HG03432 (cell line): ENCODE measurements around the gene MBD4.

Experiments used
- ATAC-seq: cut with Tn5 transposase; IDR thresholded peaks from one replicate; pipeline ENCODE4 v1.9.1; 2021; ENCODE audit warnings: mild to moderate bottlenecking, moderate library complexity; ENCODE audit not compliant: unreplicated experiment

The MBD4 gene

DNA sequence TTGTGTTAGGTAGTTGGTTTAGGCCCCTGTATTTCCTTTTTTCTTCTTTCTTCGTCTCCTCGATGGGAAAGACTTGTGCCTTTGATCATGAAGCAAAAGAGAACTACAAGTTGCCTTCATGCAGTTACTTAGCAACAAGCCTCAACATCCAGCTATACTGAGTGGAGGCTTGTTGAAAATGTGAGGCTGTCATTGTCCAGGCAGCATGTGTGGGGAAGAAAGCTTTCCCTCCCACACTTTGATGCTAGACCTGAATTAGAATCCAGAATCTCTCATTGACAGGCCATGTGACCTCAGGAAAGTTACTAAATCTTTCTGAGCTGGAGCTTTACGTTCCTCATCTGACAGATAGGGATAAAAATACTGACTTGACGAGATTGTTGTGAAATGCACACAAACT is 24.0 kb upstream of the MBD4 start:
- no peak for ATAC-seq

DNA sequence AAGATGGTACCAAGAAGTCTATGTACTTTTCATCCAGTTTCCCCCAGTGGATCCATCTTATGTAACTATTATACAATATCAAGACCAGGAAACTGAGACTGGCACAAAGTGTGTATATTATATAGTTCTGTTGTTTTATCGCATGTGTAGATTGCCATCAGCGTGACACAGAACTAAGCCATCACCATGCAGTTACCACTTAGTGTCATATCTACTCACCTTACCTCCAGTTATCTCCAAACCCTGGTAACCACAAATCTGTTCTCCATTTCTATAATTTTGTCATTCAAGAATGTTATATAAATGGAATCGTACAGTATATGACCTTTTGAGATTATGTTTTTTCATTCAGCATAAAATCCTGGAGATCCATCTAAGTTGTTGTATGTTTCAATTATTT is 23.3 kb upstream of the MBD4 start:
- ATAC-seq = no peak

DNA sequence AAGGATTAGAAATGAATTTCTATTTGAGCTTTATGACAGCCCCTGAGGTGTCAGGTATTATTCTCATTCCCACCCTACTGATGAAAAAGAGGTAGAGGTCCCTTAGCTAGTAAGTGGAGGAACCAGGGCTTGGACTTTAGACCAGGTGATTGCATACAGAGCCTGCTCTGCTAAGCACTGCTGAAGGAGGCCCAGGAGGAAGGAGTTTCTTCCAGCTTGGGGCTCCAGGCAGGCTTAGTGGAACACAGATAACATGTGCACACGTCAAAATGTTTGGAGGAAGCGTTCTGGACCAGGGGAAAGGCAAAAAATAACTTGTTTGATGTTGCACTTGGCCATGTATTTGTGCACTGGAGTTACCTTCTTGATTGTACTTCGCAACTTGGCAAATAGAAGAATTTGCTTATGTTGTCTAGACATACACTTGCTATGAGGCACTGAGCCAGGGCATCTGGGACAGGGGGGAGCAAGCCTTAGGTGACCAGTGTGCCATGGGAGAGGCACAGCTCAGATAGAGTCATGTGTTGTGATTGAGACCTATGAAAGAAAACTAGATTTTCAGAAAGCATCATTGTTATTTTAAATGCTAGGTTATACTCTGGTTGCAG is 22.7 kb upstream of the MBD4 start:
- ATAC-seq = no peak

DNA sequence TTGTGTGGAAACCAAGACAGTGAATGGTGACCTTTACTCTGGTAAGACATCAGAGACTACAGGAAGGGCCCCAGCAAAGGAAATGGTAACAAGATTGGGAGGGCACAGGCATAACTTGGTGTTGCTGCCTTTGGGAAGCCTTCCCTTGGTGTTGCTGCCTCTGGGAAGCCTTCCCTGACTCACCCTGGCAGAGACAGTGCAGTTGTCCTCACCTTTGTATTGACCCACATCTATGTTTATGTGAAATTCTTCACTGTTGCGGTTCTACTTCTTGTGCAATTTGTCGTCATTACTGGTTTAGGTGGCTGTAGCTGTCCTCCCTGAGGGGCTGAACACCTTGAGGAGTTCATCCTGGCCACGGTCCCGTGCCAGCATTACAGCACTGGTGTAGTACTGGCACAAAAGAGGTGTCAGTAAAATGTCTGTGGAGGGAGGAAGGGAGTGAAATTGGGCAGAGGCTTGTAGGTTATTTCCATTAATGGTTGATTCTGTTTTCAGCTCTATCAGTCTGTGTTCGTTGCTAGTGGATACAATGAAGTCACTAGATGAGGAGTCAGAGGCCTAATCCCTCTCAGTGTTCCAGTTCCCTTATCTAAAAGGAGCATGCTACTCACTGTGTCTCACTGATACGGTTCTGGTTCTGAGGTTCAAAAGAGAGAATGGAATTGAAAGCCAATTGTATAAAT is 21.9 kb upstream of the MBD4 start:
- no peak for ATAC-seq

DNA sequence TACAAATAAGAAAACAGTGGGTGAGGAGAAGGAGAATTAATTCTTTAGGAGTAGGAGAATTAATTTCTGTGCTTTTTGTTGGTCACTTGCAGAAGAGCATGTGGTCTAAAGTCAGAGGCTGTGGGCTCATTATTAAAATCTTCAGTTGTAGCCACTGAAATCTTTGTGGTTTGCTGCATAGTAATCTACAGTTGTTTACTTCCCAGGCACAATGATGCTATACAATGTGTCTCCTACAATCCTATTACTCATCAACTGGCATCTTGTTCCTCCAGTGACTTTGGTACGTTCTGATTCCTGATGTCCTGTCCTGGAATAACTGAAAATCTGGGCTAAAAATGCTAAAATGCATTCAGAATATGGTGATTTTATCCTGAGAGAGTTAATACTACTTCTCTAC is 21.3 kb upstream of the MBD4 start:
- ATAC-seq = no peak

DNA sequence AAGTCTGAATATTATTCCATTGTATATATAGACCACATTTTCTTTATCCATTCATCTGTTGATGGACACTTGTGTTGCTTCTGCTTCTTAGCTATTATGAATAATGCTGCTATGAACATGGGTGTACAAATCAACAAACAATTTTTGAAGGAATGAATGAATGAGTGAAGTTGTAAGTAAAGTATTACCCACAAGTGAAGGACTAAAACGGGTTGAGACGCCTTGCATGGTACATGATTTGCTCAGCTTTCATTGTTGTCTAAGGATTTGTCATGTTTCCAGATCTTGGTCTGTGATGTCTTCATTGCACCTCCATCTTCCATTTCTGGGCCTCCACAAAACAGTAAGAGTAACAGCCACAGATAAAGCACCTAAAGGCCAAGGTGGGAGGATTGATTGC is 20.8 kb upstream of the MBD4 start:
- no peak for ATAC-seq

DNA sequence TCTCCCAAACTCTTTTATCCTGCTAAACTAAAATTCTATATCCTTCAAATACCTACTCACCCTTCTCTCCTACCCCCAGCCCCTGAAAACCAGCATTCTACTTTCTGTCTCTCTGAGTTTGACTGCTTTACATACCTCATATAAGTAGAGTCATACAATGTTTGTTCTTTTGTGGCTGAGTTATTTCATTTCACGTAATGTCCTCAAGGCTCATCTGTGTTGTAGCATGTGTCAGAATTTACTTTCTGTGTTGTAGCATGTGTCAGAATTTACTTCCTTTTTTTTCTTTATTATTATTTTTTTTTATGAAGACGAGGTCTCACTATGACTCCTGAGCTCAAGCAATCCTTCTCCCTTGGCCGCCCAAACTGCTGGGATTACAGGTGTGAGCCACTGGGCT is 20.4 kb upstream of the MBD4 start:
- ATAC-seq = no peak

DNA sequence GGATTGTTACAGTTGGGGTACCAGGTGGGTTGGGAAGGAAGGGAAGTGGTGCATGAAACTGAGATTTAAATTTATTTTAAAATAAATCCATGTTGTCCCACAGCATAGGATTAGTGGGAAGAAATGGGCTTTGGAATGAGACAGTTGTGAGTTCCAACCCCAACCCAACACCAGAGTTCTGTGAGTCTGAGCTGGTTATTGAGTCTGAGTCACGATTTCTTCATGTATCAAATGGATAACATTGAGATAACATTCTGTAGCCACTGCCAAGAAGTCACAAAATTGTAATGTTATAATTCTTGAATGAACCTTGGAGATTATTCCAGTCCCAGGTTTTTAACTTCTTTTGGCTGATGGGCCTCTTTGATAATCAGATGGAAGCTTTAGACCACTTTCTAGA is 14.0 kb upstream of the MBD4 start:
- ATAC-seq = no peak

DNA sequence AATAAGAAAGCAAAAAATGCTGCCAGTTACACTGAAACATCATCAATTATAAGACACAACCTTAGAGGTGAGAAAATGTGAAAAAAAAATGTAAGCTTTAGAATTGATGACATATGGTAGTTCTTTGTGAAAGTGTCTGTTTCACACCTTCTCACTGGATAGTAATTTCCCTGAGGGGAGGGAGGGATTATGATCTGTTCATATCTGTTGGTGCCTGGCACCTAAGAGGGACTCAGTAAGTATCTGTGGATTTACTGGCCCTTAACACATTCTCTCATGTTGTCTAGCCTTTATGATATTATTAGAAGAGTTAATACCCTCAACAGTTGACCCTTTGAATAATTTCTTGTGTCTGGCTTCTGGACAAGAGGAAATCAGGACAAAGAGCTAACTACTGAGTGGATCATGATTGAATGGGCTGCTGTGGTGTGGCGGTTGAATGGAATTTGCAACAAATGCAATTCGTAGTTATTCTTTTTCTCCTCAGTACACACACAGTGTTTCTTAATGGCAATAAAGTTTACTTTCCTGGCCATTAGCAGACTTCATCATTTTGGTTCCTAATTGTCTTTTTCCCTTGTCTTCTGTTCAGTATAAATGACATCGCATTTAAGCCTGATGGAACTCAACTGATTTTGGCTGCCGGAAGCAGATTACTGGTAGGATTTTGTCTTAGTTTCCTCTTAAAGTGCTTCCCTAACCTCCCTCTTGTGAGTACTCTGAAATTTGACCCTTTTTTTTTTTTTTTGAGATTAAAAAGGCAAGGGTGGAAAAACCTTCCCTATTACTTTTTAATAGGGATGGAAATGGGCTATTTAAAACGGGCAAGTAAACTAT is 9.7 kb upstream of the MBD4 start:
- no peak for ATAC-seq

DNA sequence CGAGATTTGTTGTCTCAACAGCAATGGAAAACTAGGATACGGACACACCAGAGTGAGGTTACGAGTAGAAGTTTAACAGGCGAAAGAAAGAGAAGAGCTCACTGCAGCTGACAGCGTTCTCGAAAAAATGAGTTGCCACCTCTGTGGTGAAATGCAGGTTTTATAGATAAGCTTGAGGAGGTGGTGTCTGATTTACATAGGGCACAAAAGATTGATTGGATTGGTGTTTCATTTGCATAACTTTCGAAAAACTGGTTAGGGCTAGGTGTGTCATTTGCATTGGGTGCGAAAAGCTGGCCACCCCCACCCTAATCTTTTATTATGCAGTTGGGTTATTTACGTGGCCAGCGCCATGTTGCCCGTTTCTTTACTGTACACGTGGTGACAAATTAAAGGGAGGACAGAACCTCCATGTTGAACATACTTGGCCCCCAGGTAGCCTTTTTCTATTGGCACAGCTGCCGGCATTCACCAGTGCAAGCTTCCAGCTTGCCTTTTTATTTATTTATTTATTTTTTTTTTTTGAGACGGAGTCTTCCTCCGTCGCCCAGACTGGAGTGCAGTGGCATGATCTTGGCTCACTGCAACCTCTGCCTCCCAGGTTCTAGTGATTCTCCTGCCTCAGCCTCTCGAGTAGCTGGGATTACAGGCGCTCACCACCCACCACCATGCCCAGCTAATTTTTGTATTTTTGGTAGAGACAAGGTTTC is 8.6 kb upstream of the MBD4 start:
- ATAC-seq = no peak

DNA sequence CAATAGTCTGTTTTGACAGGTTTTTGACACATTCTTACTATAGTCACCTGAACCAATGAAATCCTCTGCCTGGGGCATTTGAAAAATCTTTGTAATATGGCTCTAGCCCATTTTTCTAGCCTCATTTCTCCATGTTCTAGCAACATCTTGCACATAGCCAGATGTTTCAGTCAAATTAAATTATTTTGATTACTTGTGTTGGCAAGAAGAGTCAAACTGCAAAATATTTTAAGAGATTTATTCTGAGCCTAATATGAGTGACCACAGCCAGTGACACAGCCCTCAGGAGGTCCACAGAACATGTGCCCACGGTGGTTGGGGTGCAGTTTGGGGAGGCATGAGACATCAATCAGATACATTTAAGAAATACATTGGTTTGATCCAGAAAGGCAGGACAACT is 7.2 kb upstream of the MBD4 start:
- ATAC-seq = no peak

DNA sequence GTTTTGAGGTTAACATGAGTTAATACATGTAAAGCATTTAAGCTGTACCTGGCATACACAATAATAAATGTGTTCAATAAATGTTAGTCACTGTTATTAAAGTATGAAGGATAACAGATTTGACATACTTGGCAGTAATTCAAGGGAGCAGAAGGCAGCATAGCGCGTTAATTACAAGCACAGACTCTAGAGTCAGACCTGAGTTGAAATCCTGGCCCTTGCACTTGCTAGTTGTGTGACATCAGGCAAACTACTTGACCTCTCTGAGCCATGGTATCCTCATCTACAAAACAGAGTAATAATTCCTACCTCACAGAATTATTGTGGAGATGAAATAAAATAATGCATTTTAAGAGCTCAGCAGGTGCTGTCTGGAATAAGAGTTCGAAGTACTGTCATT is 5.7 kb upstream of the MBD4 start:
- ATAC-seq = no peak

DNA sequence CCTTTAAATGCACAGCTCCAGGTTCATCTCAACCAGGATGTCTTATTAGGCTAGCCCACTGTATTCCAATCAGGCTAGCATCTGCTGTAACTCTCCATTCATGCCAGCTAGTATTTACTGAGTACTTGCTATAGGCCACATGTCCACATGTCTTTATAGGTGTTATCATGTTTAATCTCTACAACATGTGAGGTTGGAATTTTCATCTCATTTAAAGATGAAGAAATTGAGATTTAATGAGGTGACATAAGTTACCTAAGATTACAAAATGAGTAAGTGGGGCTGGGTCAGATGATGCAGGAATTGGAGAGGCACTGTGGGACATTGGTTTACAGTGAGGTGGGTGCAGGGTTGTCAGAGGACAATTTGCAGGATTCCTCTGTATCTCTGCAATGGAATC is 3.2 kb upstream of the MBD4 start:
- no peak for ATAC-seq

DNA sequence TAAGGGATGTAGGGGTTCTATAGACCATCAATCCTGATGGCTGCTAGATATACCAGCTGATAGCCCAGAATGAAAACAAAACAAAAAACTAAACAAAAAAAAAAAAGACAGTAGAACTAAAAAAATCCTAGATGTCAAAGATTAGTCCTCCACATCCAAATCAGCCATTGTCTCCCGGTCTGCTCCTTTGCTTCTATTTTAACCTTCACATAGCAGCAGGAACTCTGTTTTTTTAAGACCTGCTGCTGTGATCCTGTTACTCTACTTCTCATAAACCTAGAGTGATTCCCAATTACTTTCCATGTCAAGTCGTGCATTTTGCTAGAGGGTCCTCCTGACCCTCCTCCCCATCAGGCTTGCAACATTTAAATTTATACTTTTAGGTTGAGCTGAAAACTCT is 2.7 kb upstream of the MBD4 start:
- ATAC-seq = no peak

DNA sequence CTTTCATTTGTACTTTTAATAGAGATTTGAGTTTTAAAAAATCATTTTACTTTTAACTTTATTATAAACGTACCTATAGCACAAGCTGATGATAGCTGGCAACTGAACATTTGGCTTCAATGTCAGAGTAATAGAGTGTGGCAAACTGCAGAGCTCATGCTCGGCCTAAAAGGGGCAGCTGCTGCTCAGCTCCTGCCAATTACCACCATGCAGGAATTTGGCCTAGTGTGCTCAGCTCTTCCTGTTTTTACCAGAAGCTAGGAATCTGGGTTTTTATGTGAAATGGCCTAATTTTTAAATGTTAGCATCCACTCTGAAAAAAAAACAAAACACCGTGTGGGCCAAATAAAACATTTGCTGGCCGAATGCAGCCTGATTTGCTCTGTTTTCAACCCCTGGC is 2.0 kb upstream of the MBD4 start:
- ATAC-seq = no peak

DNA sequence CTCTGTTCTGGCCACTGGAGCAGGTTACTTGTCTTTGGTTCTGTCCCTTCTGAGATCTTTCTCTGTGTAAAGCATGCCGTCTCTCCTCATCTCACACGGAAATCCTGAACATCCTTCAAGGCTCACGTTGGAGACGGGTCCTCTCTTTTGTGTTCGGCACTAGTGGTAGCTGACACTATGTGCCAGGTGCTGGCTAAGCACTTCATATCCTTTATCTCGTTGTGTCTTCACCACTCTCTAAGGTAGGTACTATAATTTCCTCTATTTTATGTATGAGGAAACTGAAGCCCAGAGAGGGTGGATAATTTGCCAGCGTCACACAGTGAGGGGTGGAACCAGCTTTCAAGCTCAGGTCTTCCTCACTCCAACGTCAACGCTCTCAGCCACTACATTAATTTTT is 1.5 kb upstream of the MBD4 start:
- ATAC-seq = no peak

DNA sequence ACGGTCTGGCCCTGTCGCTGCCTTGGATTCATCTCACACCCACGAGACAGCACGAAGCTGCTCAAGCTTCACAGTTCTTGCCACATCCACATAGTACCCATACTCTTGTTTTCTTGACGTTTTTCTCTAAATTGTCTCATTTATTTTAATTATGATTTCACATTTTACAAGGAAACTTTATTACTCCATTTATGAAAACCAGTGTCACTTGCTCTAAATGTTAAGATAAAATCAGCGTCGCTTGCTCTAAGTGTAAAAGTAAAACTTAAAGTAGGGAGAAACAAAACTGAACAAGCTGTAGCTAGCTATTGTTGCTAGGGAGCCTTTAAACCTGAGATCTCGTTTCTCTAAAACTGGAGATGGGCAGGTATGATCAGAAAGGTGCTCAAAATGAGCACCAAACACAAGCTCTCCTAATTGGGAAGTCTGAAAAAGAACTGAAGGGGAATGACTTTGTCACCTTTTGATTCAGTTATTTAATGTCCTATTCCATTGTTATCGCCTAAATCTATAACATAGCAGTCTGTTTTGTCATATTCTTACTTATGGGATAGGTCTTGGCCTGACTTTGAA is 956 bp upstream of the MBD4 start:
- no peak for ATAC-seq

DNA sequence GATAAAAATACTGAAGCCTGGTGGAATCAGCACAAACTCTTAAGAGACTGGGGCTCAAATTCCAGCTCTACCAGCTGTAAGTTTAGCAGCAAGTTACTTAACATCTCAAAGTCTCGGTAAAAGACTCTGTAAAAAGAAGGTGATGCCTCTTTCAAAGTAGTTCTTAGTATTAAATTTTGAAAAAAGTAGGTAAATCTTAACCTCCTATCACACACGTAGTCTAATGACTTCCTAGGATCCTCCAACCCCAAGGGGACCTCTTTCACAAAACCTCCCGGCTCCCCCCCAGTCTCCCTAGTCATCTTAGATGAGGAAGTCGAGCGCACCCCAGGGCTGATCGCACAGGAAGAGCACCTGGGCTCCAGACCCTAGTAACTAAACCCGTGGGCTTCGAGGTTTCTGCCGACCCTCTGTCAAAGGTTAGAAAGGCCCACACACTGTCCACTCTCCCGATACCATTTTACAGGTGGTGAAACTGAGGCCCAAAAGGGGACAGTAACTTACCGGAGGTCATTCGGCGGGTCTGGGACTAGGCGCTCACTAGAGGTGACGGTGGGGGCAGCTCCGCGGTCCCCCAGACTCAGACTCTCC is 427 bp downstream of the MBD4 start:
- peak; percentile 19 for ATAC-seq

DNA sequence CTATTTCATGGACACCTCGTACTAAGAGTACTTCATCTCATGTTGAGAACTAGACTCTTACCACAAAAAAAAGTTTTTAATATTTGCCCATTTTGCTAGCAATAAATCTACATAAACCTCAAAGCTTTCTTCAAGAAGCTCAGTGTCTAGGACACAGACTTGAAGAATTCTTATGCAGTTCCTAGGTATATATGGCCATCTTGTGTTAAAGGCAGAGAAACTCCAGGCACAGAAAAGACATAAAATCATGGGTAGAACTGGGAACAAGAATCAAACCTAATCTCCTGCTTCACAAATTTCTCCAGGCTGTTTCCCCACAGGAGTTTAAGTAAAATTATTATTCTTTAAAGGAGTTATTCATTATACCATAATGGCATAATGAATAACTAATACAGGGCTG is 4.4 kb downstream of the MBD4 start:
- ATAC-seq = no peak

DNA sequence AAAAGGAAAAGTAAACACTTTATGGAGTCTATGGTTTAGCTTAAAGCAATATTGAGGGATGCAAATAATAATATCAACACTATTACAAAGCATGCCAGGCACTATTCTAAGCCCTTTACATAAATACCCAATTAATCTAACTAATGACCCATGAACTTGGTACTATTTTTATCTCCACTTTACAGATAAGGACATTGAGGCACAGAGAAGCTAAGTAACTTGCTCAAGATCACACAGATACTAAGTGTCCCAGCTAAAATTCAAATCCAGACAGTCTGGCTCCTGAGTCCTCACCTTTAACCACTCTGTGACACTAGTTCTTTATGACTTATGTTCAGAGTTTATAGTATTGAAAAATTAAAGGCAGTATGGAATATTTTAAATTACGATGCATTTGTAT is 5.6 kb downstream of the MBD4 start:
- ATAC-seq = no peak

DNA sequence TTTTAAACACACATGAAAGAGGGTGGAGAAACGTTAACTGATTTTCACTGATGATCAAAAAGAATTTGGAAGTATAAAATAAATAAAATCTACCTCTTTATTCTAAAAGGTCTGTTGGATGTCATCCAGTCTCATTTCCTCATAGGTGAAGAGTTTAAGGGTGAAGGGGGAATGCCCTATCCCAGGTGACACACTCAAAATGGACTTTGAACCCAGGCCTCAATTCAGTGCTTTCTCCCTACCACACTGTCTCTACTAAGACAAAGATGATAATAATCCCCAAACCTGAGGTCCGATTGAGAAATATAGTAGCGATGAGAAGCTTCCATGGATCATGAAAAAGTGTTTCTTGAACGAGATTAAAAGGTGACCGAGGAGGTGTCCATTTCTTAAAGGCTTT is 6.2 kb downstream of the MBD4 start:
- no peak for ATAC-seq
